OCI-LY1 (cell line): ENCODE measurements around the gene GALNT18.

ENCODE experiments used
- CTCF ChIP-seq: fragments of 200-600 bp; sonication (generic), shearing (Covaris generic); IDR thresholded peaks from 2 replicates; pipeline ENCODE4 v1.5.1; 2017; ENCODE audit warnings: mild to moderate bottlenecking, antibody characterized with exemption, low read length, moderate library complexity, mixed read lengths
- EZH2 ChIP-seq: fragments of 200-600 bp; sonication (generic), shearing (Covaris generic); IDR thresholded peaks from 2 replicates; pipeline ENCODE4 v1.8.0; 2017; ENCODE audit warnings: borderline replicate concordance, mixed run types, mild to moderate bottlenecking, antibody characterized with exemption, low read length, moderate library complexity, mixed read lengths

- TF ChIP-seq CTCF (no peak), EZH2 (no peak)
Observed at GRCh38 chr11:11441516-11441915, 180.3 kb downstream of the GALNT18 start.
